GM12865 (cell line): ENCODE data around the gene FAM193A.
"Not testable (repeated sequence)": the region's sequence is repeated elsewhere in the genome, so short reads cannot be mapped to it uniquely, and the experiment has no call there.

Experiments
- DNase-seq: peaks from one replicate; pipeline ENCODE4 v3.0.0; 2010; ENCODE audit warnings: low read depth
- H3K4me3 ChIP-seq: 2 replicates; pipeline ENCODE4 v1.5.1; 2011; ENCODE audit warnings: mild to moderate bottlenecking, low read depth, low read length, control low read depth
- CTCF ChIP-seq: IDR thresholded peaks from 2 replicates; pipeline ENCODE4 v1.5.1; 2011; ENCODE audit warnings: low read length, control low read depth, low read depth, inconsistent platforms; ENCODE audit not compliant: insufficient read depth; ENCODE audit errors: missing control alignments

The FAM193A gene

GRCh38 chr4:2515830-2516550 lies 20.5 kb upstream of the FAM193A start:
- no peak overlapping the region for H3K4me3 ChIP-seq
- TF ChIP-seq CTCF = no peak
- no peak for DNase-seq

GRCh38 chr4:2516635-2517034 lies 19.8 kb upstream of the FAM193A start:
- TF ChIP-seq CTCF = no peak
- no peak overlapping the region for H3K4me3 ChIP-seq
- DNase-seq = no peak

GRCh38 chr4:2526559-2526958 lies 9.9 kb upstream of the FAM193A start:
- no peak for TF ChIP-seq CTCF
- H3K4me3 ChIP-seq = no peak overlapping the region
- no peak for DNase-seq

- peak; percentile 7 for DNase-seq
These were observed 1.5 kb upstream of the FAM193A start for GRCh38 chr4:2534904-2535375.

GRCh38 chr4:2535376-2536192 lies 863 bp upstream of the FAM193A start:
- H3K4me3 ChIP-seq = peak overlapping the region; percentile 79
- peak; percentile 30 for TF ChIP-seq CTCF
- peak; percentile 68 for DNase-seq

More at GRCh38 chr4:2534904-2535375, 1.5 kb upstream of the FAM193A start:
- peak overlapping the region; percentile 79 for H3K4me3 ChIP-seq
- no peak for TF ChIP-seq CTCF

- no peak for TF ChIP-seq CTCF
- DNase-seq = peak; percentile 67
- peak overlapping the region; percentile 78 for H3K4me3 ChIP-seq
These were observed 774 bp downstream of the FAM193A start for GRCh38 chr4:2537011-2537830.

- not testable (repeated sequence) for H3K4me3 ChIP-seq
These were observed 7.2 kb downstream of the FAM193A start for GRCh38 chr4:2543580-2544191.

More at GRCh38 chr4:2543580-2544191, 7.2 kb downstream of the FAM193A start:
- not testable (repeated sequence) for DNase-seq
